ENCODE measurements around the gene OR4C16.

DNA sequence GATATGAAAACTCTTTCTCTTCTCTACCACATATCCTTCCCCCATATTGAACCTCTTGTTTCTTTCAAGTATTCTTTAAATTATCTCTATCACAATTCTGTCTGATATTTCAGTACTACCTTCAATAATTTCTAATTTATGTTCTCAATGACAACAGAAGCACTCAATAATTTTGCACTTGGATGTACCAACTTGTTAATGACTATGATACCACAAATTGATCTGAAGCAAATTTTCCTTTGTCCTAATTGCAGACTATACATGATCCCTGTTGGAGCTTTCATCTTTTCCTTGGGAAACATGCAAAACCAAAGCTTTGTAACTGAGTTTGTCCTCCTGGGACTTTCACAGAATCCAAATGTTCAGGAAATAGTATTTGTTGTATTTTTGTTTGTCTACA is 17.8 kb upstream of the OR4C16 start, which contains the start of gene OR4C15:
- TF ChIP-seq HOXA7 (CRISPR knock-in tag; IDR thresholded peaks at IDR 0.05) = no peak
- TF ChIP-seq RFX1 (IDR thresholded peaks at IDR 0.05) = no peak
- TF ChIP-seq NCOA1 (CRISPR knock-in tag; IDR thresholded peaks at IDR 0.05) = no peak
- TF ChIP-seq, protein P1, sequence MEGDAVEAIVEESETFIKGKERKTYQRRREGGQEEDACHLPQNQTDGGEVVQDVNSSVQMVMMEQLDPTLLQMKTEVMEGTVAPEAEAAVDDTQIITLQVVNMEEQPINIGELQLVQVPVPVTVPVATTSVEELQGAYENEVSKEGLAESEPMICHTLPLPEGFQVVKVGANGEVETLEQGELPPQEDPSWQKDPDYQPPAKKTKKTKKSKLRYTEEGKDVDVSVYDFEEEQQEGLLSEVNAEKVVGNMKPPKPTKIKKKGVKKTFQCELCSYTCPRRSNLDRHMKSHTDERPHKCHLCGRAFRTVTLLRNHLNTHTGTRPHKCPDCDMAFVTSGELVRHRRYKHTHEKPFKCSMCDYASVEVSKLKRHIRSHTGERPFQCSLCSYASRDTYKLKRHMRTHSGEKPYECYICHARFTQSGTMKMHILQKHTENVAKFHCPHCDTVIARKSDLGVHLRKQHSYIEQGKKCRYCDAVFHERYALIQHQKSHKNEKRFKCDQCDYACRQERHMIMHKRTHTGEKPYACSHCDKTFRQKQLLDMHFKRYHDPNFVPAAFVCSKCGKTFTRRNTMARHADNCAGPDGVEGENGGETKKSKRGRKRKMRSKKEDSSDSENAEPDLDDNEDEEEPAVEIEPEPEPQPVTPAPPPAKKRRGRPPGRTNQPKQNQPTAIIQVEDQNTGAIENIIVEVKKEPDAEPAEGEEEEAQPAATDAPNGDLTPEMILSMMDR (CRISPR knock-in tag; IDR thresholded peaks at IDR 0.05) = no peak
- TF ChIP-seq, protein P2, sequence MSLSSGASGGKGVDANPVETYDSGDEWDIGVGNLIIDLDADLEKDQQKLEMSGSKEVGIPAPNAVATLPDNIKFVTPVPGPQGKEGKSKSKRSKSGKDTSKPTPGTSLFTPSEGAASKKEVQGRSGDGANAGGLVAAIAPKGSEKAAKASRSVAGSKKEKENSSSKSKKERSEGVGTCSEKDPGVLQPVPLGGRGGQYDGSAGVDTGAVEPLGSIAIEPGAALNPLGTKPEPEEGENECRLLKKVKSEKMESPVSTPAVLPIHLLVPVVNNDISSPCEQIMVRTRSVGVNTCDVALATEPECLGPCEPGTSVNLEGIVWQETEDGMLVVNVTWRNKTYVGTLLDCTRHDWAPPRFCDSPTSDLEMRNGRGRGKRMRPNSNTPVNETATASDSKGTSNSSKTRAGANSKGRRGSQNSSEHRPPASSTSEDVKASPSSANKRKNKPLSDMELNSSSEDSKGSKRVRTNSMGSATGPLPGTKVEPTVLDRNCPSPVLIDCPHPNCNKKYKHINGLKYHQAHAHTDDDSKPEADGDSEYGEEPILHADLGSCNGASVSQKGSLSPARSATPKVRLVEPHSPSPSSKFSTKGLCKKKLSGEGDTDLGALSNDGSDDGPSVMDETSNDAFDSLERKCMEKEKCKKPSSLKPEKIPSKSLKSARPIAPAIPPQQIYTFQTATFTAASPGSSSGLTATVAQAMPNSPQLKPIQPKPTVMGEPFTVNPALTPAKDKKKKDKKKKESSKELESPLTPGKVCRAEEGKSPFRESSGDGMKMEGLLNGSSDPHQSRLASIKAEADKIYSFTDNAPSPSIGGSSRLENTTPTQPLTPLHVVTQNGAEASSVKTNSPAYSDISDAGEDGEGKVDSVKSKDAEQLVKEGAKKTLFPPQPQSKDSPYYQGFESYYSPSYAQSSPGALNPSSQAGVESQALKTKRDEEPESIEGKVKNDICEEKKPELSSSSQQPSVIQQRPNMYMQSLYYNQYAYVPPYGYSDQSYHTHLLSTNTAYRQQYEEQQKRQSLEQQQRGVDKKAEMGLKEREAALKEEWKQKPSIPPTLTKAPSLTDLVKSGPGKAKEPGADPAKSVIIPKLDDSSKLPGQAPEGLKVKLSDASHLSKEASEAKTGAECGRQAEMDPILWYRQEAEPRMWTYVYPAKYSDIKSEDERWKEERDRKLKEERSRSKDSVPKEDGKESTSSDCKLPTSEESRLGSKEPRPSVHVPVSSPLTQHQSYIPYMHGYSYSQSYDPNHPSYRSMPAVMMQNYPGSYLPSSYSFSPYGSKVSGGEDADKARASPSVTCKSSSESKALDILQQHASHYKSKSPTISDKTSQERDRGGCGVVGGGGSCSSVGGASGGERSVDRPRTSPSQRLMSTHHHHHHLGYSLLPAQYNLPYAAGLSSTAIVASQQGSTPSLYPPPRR (CRISPR knock-in tag; IDR thresholded peaks at IDR 0.05; ENCODE audit: borderline replicate concordance) = no peak
- TF ChIP-seq POLR2A (IDR thresholded peaks at IDR 0.05; ENCODE audit: insufficient read depth in 1 of 2, low read depth in 2 of 2, low read length in 2 of 2) = no peak
- TF ChIP-seq SP1 (IDR thresholded peaks at IDR 0.05) = no peak
- TF ChIP-seq SP1 (CRISPR knock-in tag; IDR thresholded peaks at IDR 0.05) = no peak
- TF ChIP-seq ZNF160 (CRISPR knock-in tag; IDR thresholded peaks at IDR 0.05) = no peak
- TF ChIP-seq ZFP36 (IDR thresholded peaks at IDR 0.05; ENCODE audit: borderline replicate concordance, low read depth, low read length, partially characterized antibody) = no peak

Measured in HepG2 (cell line).